Activated CD4-positive, alpha-beta T cell treated with anti-CD3 and anti-CD28 coated beads, Interleukin-2, amount 50 U/mL, for 1 hour (primary cell): ENCODE results near the gene COL23A1.

ENCODE experiments used
- DNase-seq: peaks from one replicate; pipeline ENCODE4 v3.0.0-alpha.2; 2020

Gene COL23A1

GRCh38 chr5:178387061-178387855 lies 202.9 kb downstream of the COL23A1 start:
- DNase-seq = no peak

- no peak for DNase-seq
Measured at GRCh38 chr5:178386336-178386931, 203.8 kb downstream of the COL23A1 start.

GRCh38 chr5:178385496-178385890 lies 204.7 kb downstream of the COL23A1 start:
- no peak for DNase-seq

GRCh38 chr5:178384816-178385495 lies 205.2 kb downstream of the COL23A1 start:
- DNase-seq = no peak

- DNase-seq = no peak
Measured at GRCh38 chr5:178383919-178384815, 206.0 kb downstream of the COL23A1 start.

- no peak for DNase-seq
Measured at GRCh38 chr5:178383301-178383918, 206.8 kb downstream of the COL23A1 start.

- DNase-seq = no peak
Measured at GRCh38 chr5:178382754-178383164, 207.4 kb downstream of the COL23A1 start.

- DNase-seq = no peak
Measured at GRCh38 chr5:178381921-178382695, 208.1 kb downstream of the COL23A1 start.

- no peak for DNase-seq
Measured at GRCh38 chr5:178381206-178381605, 209.0 kb downstream of the COL23A1 start.

- no peak for DNase-seq
Measured at GRCh38 chr5:178380541-178381074, 209.6 kb downstream of the COL23A1 start.

GRCh38 chr5:178380086-178380485 lies 210.1 kb downstream of the COL23A1 start:
- DNase-seq = no peak

GRCh38 chr5:178378527-178379484 lies 211.4 kb downstream of the COL23A1 start:
- DNase-seq = no peak

GRCh38 chr5:178377583-178378270 lies 212.5 kb downstream of the COL23A1 start:
- DNase-seq = no peak

GRCh38 chr5:178376921-178377582 lies 213.1 kb downstream of the COL23A1 start:
- no peak for DNase-seq

- DNase-seq = no peak
Measured at GRCh38 chr5:178375348-178375747, 214.8 kb downstream of the COL23A1 start.

- no peak for DNase-seq
Measured at GRCh38 chr5:178373711-178374110, 216.5 kb downstream of the COL23A1 start.

GRCh38 chr5:178372142-178372571 lies 218.0 kb downstream of the COL23A1 start:
- DNase-seq = no peak

GRCh38 chr5:178371362-178372111 lies 218.7 kb downstream of the COL23A1 start:
- DNase-seq = no peak
